Keratinocyte (primary cell): ENCODE data around the gene GNLY.

Source experiments
- EZH2 ChIP-seq: IDR thresholded peaks from one replicate; pipeline ENCODE4 v1.6.1; 2012; ENCODE audit warnings: inconsistent platforms, mild to moderate bottlenecking, low read length, moderate library complexity
- TF ChIP-seq, protein P1 (sequence below), 3 experiments: IDR thresholded peaks in 1 of 3; conservative IDR thresholded peaks in 1 of 3; optimal IDR thresholded peaks in 1 of 3; 2 replicates in 2 of 3; 3 replicates in 1 of 3; pipeline versions ENCODE3 to v1.5.1; 2011; ENCODE audit warnings: low read length in 3 of 3, mild to moderate bottlenecking in 3 of 3, moderate library complexity in 2 of 3, control low read depth in 1 of 3, inconsistent platforms in 1 of 3; ENCODE audit not compliant: insufficient read depth in 2 of 3; ENCODE audit errors: extremely low read depth in 1 of 3

DNA sequence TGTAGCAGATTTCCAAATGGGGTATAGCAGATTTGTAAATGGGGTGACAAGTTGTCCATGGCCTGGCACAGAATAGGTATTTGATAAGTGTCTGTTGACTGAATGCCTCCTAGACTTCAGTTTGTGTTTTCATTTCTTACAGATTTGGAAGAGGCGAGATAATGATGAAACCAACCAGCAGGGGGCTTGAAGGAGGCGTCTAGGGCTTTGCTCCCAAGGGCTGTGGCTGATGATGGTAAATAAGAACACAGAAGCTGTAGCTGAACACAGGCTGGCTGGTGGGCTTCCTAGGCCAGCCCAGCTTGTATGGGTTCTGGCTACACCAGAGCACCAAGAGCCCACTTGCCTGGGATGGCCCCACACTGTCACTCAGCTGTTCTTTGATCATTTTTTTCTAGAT lies 45.5 kb upstream of the GNLY start:
- TF ChIP-seq, protein P1, sequence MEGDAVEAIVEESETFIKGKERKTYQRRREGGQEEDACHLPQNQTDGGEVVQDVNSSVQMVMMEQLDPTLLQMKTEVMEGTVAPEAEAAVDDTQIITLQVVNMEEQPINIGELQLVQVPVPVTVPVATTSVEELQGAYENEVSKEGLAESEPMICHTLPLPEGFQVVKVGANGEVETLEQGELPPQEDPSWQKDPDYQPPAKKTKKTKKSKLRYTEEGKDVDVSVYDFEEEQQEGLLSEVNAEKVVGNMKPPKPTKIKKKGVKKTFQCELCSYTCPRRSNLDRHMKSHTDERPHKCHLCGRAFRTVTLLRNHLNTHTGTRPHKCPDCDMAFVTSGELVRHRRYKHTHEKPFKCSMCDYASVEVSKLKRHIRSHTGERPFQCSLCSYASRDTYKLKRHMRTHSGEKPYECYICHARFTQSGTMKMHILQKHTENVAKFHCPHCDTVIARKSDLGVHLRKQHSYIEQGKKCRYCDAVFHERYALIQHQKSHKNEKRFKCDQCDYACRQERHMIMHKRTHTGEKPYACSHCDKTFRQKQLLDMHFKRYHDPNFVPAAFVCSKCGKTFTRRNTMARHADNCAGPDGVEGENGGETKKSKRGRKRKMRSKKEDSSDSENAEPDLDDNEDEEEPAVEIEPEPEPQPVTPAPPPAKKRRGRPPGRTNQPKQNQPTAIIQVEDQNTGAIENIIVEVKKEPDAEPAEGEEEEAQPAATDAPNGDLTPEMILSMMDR (optimal IDR thresholded peaks at IDR 0.05 in 1 of 3, IDR thresholded peaks at IDR 0.05 in 1 of 3, conservative IDR thresholded peaks at IDR 0.05 in 1 of 3; ENCODE audit: extremely low read depth in 1 of 3, insufficient read depth in 2 of 3, low read length in 3 of 3) = peak; percentile 22 to 43 (median 38)
- TF ChIP-seq EZH2 = no peak
